ENCODE measurements around the gene ROM1. TPM values are rescaled to one million over a fixed set of nuclear protein-coding genes. Genes with fewer than 3 reads are reported as not detected.

The ROM1 gene
- total RNA-seq, 3 donors from 2014 or later, result 8.5 to 11.5 (median 11.0) TPM

DNA sequence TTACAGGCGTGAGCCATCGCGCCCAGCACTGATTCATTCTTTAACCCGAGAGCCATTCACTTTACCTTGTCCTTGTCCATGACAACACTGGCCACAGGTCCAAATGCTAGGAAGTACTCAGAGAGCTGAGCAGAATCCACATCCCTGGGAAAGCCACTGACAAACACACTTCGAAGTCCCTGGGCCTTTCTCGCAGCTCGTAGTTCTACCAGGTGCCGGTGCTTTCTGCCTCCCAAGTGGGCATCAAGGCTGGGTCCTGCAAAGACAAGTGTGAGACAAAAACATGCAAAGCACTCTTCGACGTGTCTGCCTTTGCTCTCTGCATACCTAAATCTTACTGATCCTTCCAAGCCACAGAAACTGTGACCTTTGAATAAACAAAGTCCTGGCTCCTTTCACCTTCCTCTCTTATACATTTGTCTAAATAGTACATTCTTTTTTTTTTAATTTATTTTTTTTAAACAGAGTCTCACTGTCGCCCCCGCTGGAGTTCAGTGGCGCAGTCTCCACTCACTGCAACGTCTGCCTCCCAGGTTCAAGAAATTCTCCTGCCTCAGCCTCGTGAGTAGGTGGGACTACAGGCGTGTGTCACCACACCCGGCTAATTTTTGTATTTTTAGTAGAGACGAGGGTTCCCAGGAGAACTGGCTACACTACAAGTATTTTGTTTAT is 24.0 kb upstream of the ROM1 start:
- Histone ChIP-seq H3K9me3 (no peaks in the 10 kb centered on the region), H3K27me3 (no peaks in the 10 kb centered on the region), H3K4me3 (no peak overlapping the region), H3K27ac (no peak overlapping the region), H3K4me1 (peaks cover 0 to 20% of the 10 kb centered on the region in 2 donors), H3K36me3 (peaks cover 4% of the 10 kb centered on the region)
- TF ChIP-seq POLR2A (IDR thresholded peaks at IDR 0.05), result no peak
- TF ChIP-seq, protein P1, sequence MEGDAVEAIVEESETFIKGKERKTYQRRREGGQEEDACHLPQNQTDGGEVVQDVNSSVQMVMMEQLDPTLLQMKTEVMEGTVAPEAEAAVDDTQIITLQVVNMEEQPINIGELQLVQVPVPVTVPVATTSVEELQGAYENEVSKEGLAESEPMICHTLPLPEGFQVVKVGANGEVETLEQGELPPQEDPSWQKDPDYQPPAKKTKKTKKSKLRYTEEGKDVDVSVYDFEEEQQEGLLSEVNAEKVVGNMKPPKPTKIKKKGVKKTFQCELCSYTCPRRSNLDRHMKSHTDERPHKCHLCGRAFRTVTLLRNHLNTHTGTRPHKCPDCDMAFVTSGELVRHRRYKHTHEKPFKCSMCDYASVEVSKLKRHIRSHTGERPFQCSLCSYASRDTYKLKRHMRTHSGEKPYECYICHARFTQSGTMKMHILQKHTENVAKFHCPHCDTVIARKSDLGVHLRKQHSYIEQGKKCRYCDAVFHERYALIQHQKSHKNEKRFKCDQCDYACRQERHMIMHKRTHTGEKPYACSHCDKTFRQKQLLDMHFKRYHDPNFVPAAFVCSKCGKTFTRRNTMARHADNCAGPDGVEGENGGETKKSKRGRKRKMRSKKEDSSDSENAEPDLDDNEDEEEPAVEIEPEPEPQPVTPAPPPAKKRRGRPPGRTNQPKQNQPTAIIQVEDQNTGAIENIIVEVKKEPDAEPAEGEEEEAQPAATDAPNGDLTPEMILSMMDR (IDR thresholded peaks at IDR 0.05), result no peak
- TF ChIP-seq POLR2AphosphoS5 (IDR thresholded peaks at IDR 0.05), result no peak
- intact Hi-C loops (cut with DNase I; ENCODE audit: low total_unique reads), result no loop called here
- no peak for DNase-seq (ENCODE audit: low spot score in 2 of 2)

DNA sequence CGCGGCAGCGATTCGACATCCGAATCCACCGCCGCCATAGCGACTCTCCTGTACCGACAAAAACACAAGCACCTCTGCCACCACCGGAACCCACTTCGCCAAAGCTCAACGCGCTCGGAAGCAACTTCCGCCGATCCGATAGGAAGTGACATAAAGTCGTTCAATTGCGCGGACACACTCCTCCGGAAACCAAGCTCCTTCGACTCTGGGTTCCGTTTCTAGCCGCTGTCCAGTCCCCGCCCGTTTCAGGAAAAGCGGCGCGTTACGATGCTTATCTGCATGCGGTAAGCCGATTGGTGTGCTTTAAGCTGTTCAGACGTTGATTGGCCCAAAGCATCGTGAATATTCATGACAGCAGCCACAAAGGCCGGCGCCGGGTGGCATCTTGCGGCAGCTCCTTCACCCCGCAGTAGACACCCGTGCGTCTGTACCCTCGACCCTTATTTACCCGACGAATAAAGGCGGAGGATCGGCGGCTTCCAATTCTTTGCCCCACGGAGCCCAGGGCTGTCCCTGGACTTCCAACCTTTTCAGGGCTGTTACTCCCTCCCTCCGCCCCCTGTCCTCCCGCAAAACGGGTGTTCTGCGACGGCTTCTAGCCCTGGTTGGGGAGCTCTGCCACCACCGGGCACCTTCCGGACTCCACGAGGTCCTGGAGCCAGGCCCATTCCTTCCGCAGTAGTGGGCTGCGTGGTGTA is 21.5 kb upstream of the ROM1 start, which contains the start of gene TUT1:
TUT1 (minus strand) TSS at position 76 of the 698 bp plus-strand sequence; CDS start at position 38, 38 bp downstream.
- Histone ChIP-seq H3K27ac (peak within 1 kb of the TSS; percentile 97 to 98), H3K36me3 (peaks cover 9% of the 10 kb centered on the region), H3K27me3 (no peaks in the 10 kb centered on the region), H3K9me3 (no peaks in the 10 kb centered on the region), H3K4me1 (peaks cover 0 to 20% of the 10 kb centered on the region in 2 donors), H3K4me3 (peak within 1 kb of the TSS; percentile 78 to 86 (median 80))
- intact Hi-C loops (cut with DNase I; ENCODE audit: low total_unique reads), result no loop called here
- DNase-seq (ENCODE audit: low spot score in 2 of 2), result peak; percentile 97 to 99
- peak; percentile 95 to 99 (median 99) for TF ChIP-seq POLR2AphosphoS5 (IDR thresholded peaks at IDR 0.05)
- TF ChIP-seq, protein P1 (IDR thresholded peaks at IDR 0.05), result peak in 1 of 3 donors; percentile 10
- TF ChIP-seq POLR2A (IDR thresholded peaks at IDR 0.05), result peak; percentile 75

DNA sequence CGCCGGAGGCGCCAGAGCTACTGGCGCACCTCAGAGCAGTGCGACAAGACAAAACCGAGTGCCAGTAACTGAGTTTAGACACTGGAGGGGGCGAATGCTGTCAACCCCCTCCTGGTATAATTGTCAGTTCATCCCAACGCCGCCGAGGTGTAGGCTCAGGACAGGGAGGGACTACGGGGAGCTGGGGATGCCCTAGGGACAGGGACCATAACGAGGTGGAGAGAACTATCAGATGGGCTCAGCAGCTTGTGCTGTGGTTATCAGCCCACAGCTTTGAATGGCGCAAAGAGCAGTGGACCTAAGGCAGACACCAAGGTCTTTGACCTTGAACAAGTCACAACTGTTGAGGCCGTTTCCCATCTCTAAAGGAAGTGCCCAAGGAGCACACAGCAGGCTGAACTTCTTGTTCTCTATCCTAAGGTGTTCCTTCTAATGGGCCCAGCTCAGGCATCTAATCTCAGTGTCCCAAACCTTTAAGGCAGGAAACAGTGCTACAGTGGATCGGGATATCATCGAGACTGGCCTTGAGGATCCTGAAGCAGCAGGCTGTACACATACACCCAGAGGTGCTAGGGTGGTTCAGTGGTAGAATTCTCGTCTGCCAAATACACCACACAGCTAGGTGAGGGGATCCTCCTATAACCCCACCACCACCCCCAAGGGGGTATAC is 20.8 kb upstream of the ROM1 start:
- TF ChIP-seq, protein P1 (IDR thresholded peaks at IDR 0.05), result no peak
- TF ChIP-seq POLR2AphosphoS5 (IDR thresholded peaks at IDR 0.05), result no peak
- TF ChIP-seq POLR2A (IDR thresholded peaks at IDR 0.05), result no peak
- intact Hi-C loops (cut with DNase I; ENCODE audit: low total_unique reads), result no loop called here
- DNase-seq (ENCODE audit: low spot score in 2 of 2), result no peak
- peaks cover 9% of the 10 kb centered on the region for H3K36me3 ChIP-seq
- peak overlapping the region; percentile 78 to 86 (median 80) for H3K4me3 ChIP-seq
- peak overlapping the region; percentile 97 to 98 for H3K27ac ChIP-seq
- no peaks in the 10 kb centered on the region for H3K27me3 ChIP-seq
- peaks cover 0 to 20% of the 10 kb centered on the region in 2 donors for H3K4me1 ChIP-seq
- H3K9me3 ChIP-seq, result no peaks in the 10 kb centered on the region

DNA sequence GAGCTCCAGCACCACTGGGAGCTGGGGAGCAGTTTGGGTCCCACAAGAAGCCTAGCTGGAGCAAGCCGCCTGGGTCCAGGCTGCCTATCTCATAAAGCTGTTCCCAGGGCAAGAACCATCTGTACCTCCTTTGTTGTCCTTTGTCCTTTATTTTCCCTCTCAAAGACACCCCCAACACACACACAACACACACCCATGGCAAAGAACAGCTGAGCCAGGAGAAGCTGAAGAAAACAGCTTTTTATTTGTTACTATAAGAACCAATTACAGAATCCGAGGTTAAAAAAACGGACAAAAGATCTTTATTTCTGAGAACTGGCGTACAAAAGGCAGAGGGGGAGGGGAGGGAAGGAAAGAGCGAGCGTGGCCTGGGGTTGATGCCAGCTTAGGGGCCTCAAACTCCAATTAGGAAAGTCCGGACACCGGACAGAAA is 20.1 kb upstream of the ROM1 start:
- H3K36me3 ChIP-seq, result peaks cover 15% of the 10 kb centered on the region
- H3K27ac ChIP-seq, result peak overlapping the region; percentile 97 to 98
- DNase-seq (ENCODE audit: low spot score in 2 of 2), result no peak
- intact Hi-C loops (cut with DNase I; ENCODE audit: low total_unique reads), result no loop called here
- peaks cover 0 to 20% of the 10 kb centered on the region in 2 donors for H3K4me1 ChIP-seq
- H3K4me3 ChIP-seq, result no peak overlapping the region
- TF ChIP-seq POLR2AphosphoS5 (IDR thresholded peaks at IDR 0.05), result no peak
- no peak for TF ChIP-seq POLR2A (IDR thresholded peaks at IDR 0.05)
- TF ChIP-seq, protein P1 (IDR thresholded peaks at IDR 0.05), result no peak
- H3K27me3 ChIP-seq, result no peaks in the 10 kb centered on the region
- no peaks in the 10 kb centered on the region for H3K9me3 ChIP-seq

Measured in breast epithelium (tissue), 4 donors.